ENCODE measurements around the gene RTN4IP1.

RTN4IP1 gene

GRCh38 chr6:106629103-106629858 is at the start of gene RTN4IP1, which contains the start of gene QRSL1:
TSS of gene RTN4IP1 (minus strand) at chr6:106629498. CDS start at chr6:106629021, 477 bp downstream.
TSS of gene QRSL1 (plus strand) at chr6:106629578. CDS start at chr6:106629682, 104 bp downstream.
- TF ChIP-seq CTCF (IDR thresholded peaks at IDR 0.05; ENCODE audit: low read length) (no peak), EZH2phosphoT487 (IDR thresholded peaks at IDR 0.05; ENCODE audit: low read length) (no peak), EZH2 (optimal IDR thresholded peaks at IDR 0.05; ENCODE audit: low read depth, low read length) (no peak)
- no peaks in the 10 kb centered on the region for H3K9me2 ChIP-seq (replicated peaks; ENCODE audit: insufficient read depth, low read length)
- H3F3A ChIP-seq (ENCODE audit: insufficient read depth, low read length), result peaks cover 10% of the 10 kb centered on the region; the same call in 1 of the 2 replicates

GRCh38 chr6:106677282-106677681 is 48.0 kb upstream of the RTN4IP1 start:
- Histone ChIP-seq H3K27ac (ENCODE audit: low read length) (no peak overlapping the region), H3K27me3 (replicated peaks; ENCODE audit: insufficient read depth, low read length) (no peaks in the 10 kb centered on the region), H3K4me1 (ENCODE audit: low read length) (no peaks in the 10 kb centered on the region), H3K9me2 (replicated peaks; ENCODE audit: insufficient read depth, low read length) (no peaks in the 10 kb centered on the region), H2AFZ (ENCODE audit: low read length) (no peak overlapping the region), H3K4me3 (ENCODE audit: low read length) (no peak overlapping the region), H3F3A (ENCODE audit: insufficient read depth, low read length) (no peaks in the 10 kb centered on the region), H3K4me2 (ENCODE audit: low read depth, low read length) (no peak overlapping the region), H4K20me1 (ENCODE audit: insufficient read depth, low read length) (no peaks in the 10 kb centered on the region), H3K9ac (ENCODE audit: low read length) (no peak overlapping the region), H3K79me2 (ENCODE audit: low read length) (no peaks in the 10 kb centered on the region), H3K9me3 (replicated peaks; ENCODE audit: insufficient read depth, low read length) (no peaks in the 10 kb centered on the region), H3K36me3 (replicated peaks; ENCODE audit: insufficient read depth, low read length) (no peaks in the 10 kb centered on the region)
- TF ChIP-seq EZH2phosphoT487 (IDR thresholded peaks at IDR 0.05; ENCODE audit: low read length) (no peak), CTCF (IDR thresholded peaks at IDR 0.05; ENCODE audit: low read length) (no peak), EZH2 (optimal IDR thresholded peaks at IDR 0.05; ENCODE audit: low read depth, low read length) (no peak)
- no peak for DNase-seq

More at GRCh38 chr6:106629103-106629858, at the start of gene RTN4IP1, which contains the start of gene QRSL1:
- Histone ChIP-seq H3K36me3 (replicated peaks; ENCODE audit: insufficient read depth, low read length) (no peaks in the 10 kb centered on the region), H4K20me1 (ENCODE audit: insufficient read depth, low read length) (no peaks in the 10 kb centered on the region), H3K9ac (ENCODE audit: low read length) (peak within 1 kb of the TSS; percentile 83), H3K4me3 (ENCODE audit: low read length) (peak within 1 kb of the TSS; percentile 93), H3K27ac (ENCODE audit: low read length) (peak within 1 kb of the TSS; percentile 72; the same call in 1 of the 2 replicates), H3K4me1 (ENCODE audit: low read length) (peaks cover 7% of the 10 kb centered on the region; the same call in 1 of the 2 replicates), H3K9me3 (replicated peaks; ENCODE audit: insufficient read depth, low read length) (no peaks in the 10 kb centered on the region), H2AFZ (ENCODE audit: low read length) (peak within 1 kb of the TSS; percentile 85), H3K27me3 (replicated peaks; ENCODE audit: insufficient read depth, low read length) (no peaks in the 10 kb centered on the region), H3K79me2 (ENCODE audit: low read length) (peaks cover 43% of the 10 kb centered on the region), H3K4me2 (ENCODE audit: low read depth, low read length) (peak within 1 kb of the TSS; percentile 79)
- peak; percentile 91 for DNase-seq

- Histone ChIP-seq H3K79me2 (ENCODE audit: low read length) (no peaks in the 10 kb centered on the region), H3K4me2 (ENCODE audit: low read depth, low read length) (no peak overlapping the region), H3K9me2 (replicated peaks; ENCODE audit: insufficient read depth, low read length) (no peaks in the 10 kb centered on the region), H4K20me1 (ENCODE audit: insufficient read depth, low read length) (no peaks in the 10 kb centered on the region), H3F3A (ENCODE audit: insufficient read depth, low read length) (no peaks in the 10 kb centered on the region), H3K36me3 (replicated peaks; ENCODE audit: insufficient read depth, low read length) (no peaks in the 10 kb centered on the region), H3K27ac (ENCODE audit: low read length) (no peak overlapping the region), H3K9me3 (replicated peaks; ENCODE audit: insufficient read depth, low read length) (no peaks in the 10 kb centered on the region), H3K9ac (ENCODE audit: low read length) (no peak overlapping the region), H3K4me1 (ENCODE audit: low read length) (no peaks in the 10 kb centered on the region), H3K27me3 (replicated peaks; ENCODE audit: insufficient read depth, low read length) (no peaks in the 10 kb centered on the region), H3K4me3 (ENCODE audit: low read length) (no peak overlapping the region), H2AFZ (ENCODE audit: low read length) (no peak overlapping the region)
- TF ChIP-seq EZH2phosphoT487 (IDR thresholded peaks at IDR 0.05; ENCODE audit: low read length) (no peak), CTCF (IDR thresholded peaks at IDR 0.05; ENCODE audit: low read length) (no peak), EZH2 (optimal IDR thresholded peaks at IDR 0.05; ENCODE audit: low read depth, low read length) (no peak)
- no peak for DNase-seq
These were observed 45.4 kb upstream of the RTN4IP1 start for GRCh38 chr6:106674541-106675229.

Data from MM.1S (cell line).